Middle frontal gyrus (tissue), 1 donor: Measurements from ENCODE around the gene VWC2L.
A peak's percentile ranks its signal among the peaks of the same experiment; 100 is the strongest.

Experiments used
- DNase-seq: peaks from one replicate; pipeline ENCODE4 v3.0.0-alpha.2; 2015; ENCODE audit warnings: low spot score; ENCODE audit errors: extremely low spot score

The VWC2L gene

GRCh38 chr2:214536625-214537024 lies 125.8 kb downstream of the VWC2L start:
- DNase-seq, result no peak

- DNase-seq, result no peak
These were observed 127.1 kb downstream of the VWC2L start for GRCh38 chr2:214537929-214538328.

DNA sequence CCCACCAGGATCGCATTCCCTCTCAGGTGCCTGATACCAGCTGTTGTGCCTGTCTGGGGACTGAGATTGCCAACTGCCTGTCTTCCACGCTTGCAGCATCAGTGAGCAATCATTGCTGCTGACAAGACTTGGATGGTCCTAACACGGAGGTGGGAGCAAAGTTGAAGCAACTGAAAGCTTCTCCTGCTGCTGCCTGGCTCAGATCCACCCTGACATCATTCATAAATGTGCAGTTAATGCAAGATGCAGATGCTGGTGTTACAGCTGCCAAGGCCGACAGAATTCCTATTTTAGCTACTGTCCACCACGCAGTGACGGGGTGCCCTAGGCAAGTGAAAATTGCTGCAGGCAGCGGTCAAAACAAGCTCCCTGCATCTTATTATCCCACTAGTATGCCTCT lies 131.4 kb downstream of the VWC2L start:
- no peak for DNase-seq

DNA sequence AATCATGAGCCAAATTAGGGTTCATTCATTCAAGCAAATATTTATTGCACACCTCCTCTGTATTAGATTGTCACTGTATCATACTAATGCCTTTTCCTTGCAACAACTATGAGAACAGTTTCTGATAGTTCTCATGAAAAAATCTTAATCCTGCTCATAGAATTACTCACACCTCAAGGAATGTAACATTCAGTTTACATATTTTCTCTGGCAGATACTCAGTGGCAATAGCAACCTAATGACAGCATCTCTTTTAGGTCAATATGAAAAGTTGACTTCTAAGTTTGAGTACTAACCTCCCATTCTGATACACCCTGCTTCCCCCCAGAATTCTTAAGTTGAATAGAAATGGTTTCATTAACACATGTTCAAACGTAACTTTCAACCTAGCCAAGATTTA lies 132.0 kb downstream of the VWC2L start:
- no peak for DNase-seq

- DNase-seq, result no peak
These were observed 132.6 kb downstream of the VWC2L start for GRCh38 chr2:214543386-214543955.

GRCh38 chr2:214545898-214546542 lies 135.2 kb downstream of the VWC2L start:
- DNase-seq, result no peak

GRCh38 chr2:214547931-214548330 lies 137.1 kb downstream of the VWC2L start:
- no peak for DNase-seq

DNA sequence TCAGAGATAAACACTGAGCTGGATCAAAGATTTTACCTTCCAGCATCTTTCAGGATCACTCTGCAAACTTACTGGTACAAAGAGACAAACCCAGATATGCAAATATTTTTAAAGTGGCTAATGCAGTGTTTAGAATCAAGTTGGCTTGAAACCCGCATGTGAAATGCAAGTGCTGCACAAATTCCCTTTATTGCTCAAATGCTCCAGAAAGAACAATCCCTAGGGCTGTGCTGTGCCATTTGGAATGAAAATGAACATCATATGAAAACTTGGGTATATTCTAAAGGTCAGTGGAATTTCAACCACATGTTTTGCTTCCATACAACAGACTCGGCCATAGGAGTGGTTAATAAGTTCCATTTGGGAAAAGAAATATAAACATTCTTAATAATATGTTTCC lies 139.1 kb downstream of the VWC2L start:
- DNase-seq, result no peak

DNA sequence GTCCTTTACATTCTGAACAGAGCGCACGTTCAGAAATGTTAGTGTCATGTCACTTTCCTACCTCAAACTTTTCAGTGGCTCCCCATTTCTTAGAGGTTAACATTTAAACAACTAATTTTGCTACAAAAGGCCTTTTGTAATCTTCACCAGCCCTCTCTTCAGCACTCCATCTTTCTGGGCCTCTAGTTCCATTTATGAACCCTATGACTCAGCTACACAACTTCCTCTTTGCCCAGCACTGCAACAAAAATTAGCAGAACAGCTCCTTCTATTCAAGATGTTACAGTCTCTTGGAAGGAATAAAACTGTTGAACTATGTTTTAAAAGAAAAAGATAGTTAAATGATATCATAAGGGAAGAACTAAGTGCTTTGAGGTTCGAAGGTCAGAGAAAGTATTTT lies 139.9 kb downstream of the VWC2L start:
- no peak for DNase-seq

GRCh38 chr2:214557884-214558283 lies 147.0 kb downstream of the VWC2L start:
- no peak for DNase-seq

- no peak for DNase-seq
These were observed 147.5 kb downstream of the VWC2L start for GRCh38 chr2:214558341-214558740.

GRCh38 chr2:214560176-214560575 lies 149.3 kb downstream of the VWC2L start:
- DNase-seq, result no peak

GRCh38 chr2:214560618-214561190 lies 149.8 kb downstream of the VWC2L start:
- DNase-seq, result no peak

GRCh38 chr2:214565246-214565645 lies 154.4 kb downstream of the VWC2L start:
- no peak for DNase-seq

- no peak for DNase-seq
These were observed 155.6 kb downstream of the VWC2L start for GRCh38 chr2:214566457-214566856.

- DNase-seq, result no peak
These were observed 158.7 kb downstream of the VWC2L start for GRCh38 chr2:214569419-214570035.

DNA sequence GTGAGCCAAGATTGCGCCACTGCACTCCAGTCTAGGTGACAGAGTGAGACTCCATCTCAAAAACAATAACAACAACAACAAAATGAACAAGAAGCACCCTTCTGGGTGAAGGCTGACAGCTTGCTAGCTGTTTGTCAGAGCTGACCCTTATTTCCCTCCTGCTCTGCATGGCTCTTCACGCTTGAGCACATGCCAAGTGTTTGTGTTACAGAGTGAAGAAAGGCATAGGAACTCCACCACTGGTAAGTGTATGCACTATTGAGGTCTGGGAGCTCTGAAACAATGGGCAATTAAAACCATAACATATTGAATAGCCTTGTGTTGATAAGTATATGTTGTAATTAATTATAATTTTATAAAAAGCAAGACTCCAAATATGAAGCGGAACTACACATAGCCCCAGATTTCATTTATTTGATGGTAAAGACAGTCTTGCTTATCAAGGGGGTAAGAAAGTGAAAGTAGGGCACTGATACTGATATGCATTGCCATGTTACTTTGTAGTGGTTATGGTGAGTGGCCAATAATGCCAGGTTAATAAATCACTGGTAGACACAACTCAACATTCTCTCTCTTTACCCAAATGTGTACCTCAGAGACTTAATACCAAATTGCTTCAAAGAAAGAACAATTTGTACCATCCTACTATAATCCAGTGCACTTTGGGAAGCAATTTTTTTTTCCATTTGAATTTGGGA lies 163.4 kb downstream of the VWC2L start:
- DNase-seq, result no peak

- DNase-seq, result peak; percentile 77
These were observed 164.2 kb downstream of the VWC2L start for GRCh38 chr2:214575030-214575429.

GRCh38 chr2:214575465-214575864 lies 164.6 kb downstream of the VWC2L start:
- no peak for DNase-seq

DNA sequence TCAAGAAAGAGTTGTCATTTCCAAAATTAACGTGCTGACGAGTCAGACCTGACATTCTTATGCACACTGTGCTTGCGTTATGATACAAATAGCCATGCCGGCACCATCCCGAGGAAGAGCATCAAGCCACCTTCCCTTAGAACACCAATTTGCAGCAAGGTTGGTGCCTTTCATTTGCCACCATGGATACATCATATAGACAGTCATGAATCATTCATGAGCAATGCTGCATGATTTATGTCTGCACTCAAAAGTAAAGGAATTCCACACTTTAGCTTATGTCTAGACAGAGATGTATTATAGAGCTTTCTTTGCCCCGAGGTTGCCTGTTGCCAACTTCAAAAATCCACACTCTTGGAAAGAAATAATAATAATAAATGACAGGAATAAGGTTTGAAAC lies 166.9 kb downstream of the VWC2L start:
- no peak for DNase-seq

GRCh38 chr2:214578442-214578841 lies 167.6 kb downstream of the VWC2L start:
- no peak for DNase-seq

GRCh38 chr2:214579035-214579434 lies 168.2 kb downstream of the VWC2L start:
- DNase-seq, result no peak
